NT2/D1 (cell line): ENCODE data around the gene PPT2.

Experiments used
- YY1 ChIP-seq: IDR thresholded peaks from 2 replicates; pipeline ENCODE4 v1.6.1; 2011; ENCODE audit not compliant: insufficient read length, insufficient read depth
- ZNF274 ChIP-seq: IDR thresholded peaks from 2 replicates; pipeline ENCODE4 v1.6.1; 2011; ENCODE audit warnings: mild to moderate bottlenecking, low read depth, low read length

- TF ChIP-seq YY1 (no peak), ZNF274 (no peak)
Observed at GRCh38 chr6:32146687-32147086, 7.3 kb upstream of the PPT2 start.
